ENCODE measurements around the gene SREK1.
A peak's percentile ranks its signal among the peaks of the same experiment; 100 is the strongest.

The SREK1 gene

DNA sequence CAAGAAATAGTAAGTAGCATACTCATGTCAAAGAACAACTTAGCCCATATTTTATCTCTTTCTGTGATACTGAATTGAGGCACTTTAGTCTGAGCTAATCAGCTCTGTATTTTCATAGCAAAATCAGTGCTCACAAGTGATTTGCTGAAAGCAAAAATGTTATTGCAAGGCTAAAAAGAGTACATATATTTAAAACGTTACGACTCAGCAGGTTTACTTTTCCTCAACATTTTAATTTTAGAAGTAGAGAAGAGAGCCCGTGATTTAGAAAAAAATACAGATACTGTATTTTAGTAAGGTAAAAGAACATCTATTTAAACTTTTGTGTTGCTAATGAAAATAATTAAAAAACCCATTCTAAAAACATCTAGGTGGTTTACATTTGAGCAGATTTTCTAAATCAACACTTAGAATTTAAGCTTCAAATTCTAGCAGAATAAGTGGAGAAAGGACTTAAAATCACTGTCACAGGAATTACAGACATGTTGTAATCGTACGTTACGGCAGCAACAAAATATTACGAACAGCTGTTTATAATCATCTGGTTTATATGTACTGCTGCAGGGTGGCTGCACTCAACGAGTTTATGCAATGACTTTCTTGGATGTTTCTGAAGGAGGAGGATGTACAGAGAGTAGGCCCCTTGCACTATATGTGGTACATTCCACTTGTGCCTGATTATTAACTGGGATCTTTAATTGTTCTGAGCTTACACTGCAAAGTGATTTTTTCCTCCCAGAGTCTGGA, 20.1 kb downstream of the SREK1 start:
- TF ChIP-seq, protein P1, sequence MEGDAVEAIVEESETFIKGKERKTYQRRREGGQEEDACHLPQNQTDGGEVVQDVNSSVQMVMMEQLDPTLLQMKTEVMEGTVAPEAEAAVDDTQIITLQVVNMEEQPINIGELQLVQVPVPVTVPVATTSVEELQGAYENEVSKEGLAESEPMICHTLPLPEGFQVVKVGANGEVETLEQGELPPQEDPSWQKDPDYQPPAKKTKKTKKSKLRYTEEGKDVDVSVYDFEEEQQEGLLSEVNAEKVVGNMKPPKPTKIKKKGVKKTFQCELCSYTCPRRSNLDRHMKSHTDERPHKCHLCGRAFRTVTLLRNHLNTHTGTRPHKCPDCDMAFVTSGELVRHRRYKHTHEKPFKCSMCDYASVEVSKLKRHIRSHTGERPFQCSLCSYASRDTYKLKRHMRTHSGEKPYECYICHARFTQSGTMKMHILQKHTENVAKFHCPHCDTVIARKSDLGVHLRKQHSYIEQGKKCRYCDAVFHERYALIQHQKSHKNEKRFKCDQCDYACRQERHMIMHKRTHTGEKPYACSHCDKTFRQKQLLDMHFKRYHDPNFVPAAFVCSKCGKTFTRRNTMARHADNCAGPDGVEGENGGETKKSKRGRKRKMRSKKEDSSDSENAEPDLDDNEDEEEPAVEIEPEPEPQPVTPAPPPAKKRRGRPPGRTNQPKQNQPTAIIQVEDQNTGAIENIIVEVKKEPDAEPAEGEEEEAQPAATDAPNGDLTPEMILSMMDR (IDR thresholded peaks at IDR 0.05; ENCODE audit: low read depth, low read length) = no peak
- peak; percentile 67 for DNase-seq (ENCODE audit: extremely low read depth, low read depth)

DNA sequence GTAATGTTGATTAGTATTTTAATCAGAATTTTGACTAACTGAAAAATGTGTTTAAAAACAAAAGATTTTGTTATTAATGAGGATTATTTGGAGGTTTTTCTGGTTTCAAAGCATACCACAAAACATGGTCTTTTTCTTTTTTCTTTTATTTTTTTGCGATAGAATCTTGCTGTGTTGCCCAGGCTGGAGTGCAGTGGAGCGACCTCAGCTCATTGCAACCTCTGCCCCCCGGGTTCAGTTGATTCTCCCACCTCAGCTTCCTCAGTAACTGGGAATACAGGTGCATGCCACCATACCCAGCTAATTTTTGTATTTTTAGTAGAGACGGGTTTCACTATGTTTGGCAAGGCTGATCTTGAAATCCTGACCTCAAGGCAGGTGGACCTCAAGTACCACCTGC, 24.1 kb downstream of the SREK1 start:
- DNase-seq (ENCODE audit: extremely low read depth, low read depth) = no peak
- TF ChIP-seq, protein P1 (IDR thresholded peaks at IDR 0.05; ENCODE audit: low read depth, low read length) = no peak

DNA sequence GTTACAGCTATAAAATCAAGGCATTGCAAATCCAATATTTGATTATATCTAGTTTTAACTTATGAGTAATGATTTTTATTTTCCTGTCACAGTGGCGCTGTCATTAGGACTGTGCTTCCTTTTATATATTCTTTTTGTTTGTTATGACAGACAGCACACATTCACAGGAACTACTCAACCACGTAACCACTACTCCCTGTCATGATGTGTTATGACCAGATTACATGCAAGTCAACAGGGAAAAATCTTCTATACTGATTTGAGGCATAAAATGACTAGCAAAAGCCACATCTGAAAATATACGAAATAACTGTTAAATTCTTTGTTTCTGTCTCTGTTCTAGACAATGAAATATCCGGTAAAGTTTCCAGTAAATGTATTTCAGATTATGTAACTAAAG, 25.4 kb downstream of the SREK1 start:
- DNase-seq (ENCODE audit: extremely low read depth, low read depth) = no peak
- TF ChIP-seq, protein P1 (IDR thresholded peaks at IDR 0.05; ENCODE audit: low read depth, low read length) = no peak

DNA sequence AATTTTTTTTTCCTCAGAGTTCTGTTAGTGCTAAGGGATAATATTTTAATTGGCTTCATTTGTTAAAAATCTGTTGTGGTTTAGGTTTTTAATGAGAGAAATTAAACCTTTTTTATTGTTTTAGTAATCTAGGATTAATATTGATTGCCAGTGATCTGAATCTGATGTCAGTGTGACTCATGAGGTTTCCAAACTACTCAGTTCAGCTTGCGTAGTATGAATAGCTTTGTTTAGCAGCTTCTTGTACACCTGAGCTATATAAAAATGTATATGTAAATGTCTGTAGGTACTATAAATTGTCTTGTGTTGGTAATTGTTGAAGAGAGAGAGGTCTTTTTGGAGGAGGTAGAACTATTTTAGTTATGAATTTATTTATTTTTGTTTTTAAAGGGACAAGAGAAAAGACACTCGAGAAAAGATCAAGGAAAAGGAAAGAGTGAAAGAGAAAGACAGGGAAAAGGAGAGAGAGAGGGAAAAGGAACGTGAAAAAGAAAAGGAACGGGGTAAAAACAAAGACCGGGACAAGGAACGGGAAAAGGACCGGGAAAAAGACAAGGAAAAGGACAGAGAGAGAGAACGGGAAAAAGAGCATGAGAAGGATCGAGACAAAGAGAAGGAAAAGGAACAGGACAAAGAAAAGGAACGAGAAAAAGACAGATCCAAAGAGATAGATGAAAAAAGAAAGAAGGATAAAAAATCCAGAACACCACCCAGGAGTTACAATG, 26.3 kb downstream of the SREK1 start:
- TF ChIP-seq, protein P1 (IDR thresholded peaks at IDR 0.05; ENCODE audit: low read depth, low read length) = no peak
- no peak for DNase-seq (ENCODE audit: extremely low read depth, low read depth)

DNA sequence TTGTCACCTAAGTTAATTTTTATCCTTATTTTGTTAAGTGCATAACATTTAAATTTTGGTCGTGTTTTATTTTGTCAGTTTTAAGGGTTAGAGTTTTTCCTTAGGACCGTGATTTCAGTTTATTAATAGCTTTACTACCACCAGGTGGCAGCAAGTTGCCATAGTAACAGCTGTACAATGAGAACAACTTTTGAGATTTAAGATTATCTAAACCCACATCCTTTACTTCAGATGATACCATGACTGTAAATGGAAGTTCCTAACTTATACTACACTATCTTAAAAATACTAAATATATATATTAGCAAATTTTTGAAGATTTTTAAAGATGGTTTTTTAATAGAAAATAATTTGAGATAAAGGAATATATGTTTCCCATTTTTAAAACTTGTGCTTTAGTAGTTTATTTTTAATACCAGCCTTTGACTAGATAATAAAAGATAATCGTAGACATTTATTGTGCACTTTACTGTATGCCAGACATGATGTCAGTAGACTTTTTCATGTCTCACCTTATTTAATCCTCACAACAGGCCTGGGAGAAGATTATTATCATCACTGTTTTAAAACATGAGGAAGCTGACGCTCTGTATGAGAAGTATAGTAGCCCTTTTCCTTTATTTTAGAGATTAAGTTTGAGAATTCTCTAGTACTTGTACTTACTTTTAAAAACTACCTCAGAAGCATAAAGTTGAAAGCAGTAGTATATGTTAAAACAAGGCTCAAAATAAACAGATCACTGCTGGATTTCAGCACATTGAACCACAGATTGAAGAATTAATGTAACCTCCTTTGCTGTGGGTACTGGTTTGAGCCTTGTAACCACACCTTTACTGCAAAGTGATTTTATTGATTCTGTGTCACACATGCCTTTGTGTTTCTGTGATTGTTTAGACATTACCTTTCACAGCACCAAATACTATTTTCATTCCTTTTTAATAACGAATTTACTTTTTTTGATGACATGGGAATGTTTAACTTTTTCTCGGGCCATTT, 27.5 kb downstream of the SREK1 start:
- TF ChIP-seq, protein P1 (IDR thresholded peaks at IDR 0.05; ENCODE audit: low read depth, low read length) = peak; percentile 55
- peak; percentile 18 for DNase-seq (ENCODE audit: extremely low read depth, low read depth)

DNA sequence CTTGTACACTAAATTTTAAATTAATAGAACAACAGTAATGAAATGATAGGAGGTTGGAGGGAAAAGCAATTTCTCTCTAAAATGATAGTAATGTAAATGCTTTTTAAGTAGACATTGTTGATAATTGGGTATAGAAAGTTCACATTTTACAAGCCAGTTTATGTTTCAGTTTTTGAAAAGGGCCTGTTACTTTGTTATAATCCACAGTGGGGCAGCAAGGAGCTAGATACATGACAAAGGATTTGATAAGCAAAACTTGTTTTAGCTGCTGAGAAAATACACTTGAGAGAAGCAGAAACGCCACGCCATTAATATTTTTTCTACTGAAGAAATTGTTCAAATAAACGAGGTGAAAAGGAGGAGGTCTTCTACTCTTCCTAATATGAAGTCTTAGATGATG, 30.2 kb downstream of the SREK1 start:
- no peak for DNase-seq (ENCODE audit: extremely low read depth, low read depth)
- TF ChIP-seq, protein P1 (IDR thresholded peaks at IDR 0.05; ENCODE audit: low read depth, low read length) = peak; percentile 31

Data from AG09319 (cell line).